Stimulated activated naive CD8-positive, alpha-beta T cell treated with anti-CD3 and anti-CD28 coated beads, Interleukin-15, Interleukin-2, amounts not matched to agents 100 ng/mL and 50 ng/mL, for 24 hours (primary cell): ENCODE measurements around the gene MED1.

ENCODE experiments used
- H3K27ac Mint-ChIP-seq: one replicate; pipeline ENCODE4 v1.8.0; 2021; ENCODE audit warnings: mild to moderate bottlenecking, mixed read lengths
- H3K27me3 Mint-ChIP-seq: one replicate; pipeline ENCODE4 v1.8.0; 2021; ENCODE audit warnings: mixed read lengths
- H3K36me3 Mint-ChIP-seq: one replicate; pipeline ENCODE4 v1.8.0; 2021; ENCODE audit warnings: low read depth, mixed read lengths
- H3K4me1 Mint-ChIP-seq: one replicate; pipeline ENCODE4 v1.8.0; 2021; ENCODE audit warnings: low read depth, mixed read lengths
- H3K4me3 Mint-ChIP-seq: one replicate; pipeline ENCODE4 v1.8.0; 2021; ENCODE audit warnings: mild to moderate bottlenecking, mixed read lengths
- H3K9me3 Mint-ChIP-seq: one replicate; pipeline ENCODE4 v1.8.0; 2021; ENCODE audit warnings: mixed read lengths

The MED1 gene

GRCh38 chr17:39361064-39361463 is 90.0 kb downstream of the MED1 start:
- Mint-ChIP-seq H3K9me3 (no peaks in the 10 kb centered on the region), H3K27ac (no peak overlapping the region), H3K4me1 (peaks cover 13% of the 10 kb centered on the region), H3K4me3 (no peak overlapping the region), H3K36me3 (peaks cover 4% of the 10 kb centered on the region), H3K27me3 (no peaks in the 10 kb centered on the region)

GRCh38 chr17:39360537-39360936 is 90.5 kb downstream of the MED1 start:
- Mint-ChIP-seq H3K4me3 (no peak overlapping the region), H3K27ac (no peak overlapping the region), H3K36me3 (peaks cover 4% of the 10 kb centered on the region), H3K9me3 (no peaks in the 10 kb centered on the region), H3K4me1 (peaks cover 12% of the 10 kb centered on the region), H3K27me3 (no peaks in the 10 kb centered on the region)

- H3K36me3 Mint-ChIP-seq: peaks cover 4% of the 10 kb centered on the region
- H3K27ac Mint-ChIP-seq: peak overlapping the region; percentile 23
- H3K27me3 Mint-ChIP-seq: no peaks in the 10 kb centered on the region
- peaks cover 12% of the 10 kb centered on the region for H3K4me1 Mint-ChIP-seq
- H3K4me3 Mint-ChIP-seq: no peak overlapping the region
- no peaks in the 10 kb centered on the region for H3K9me3 Mint-ChIP-seq
Observed at GRCh38 chr17:39359994-39360393, 91.1 kb downstream of the MED1 start.

GRCh38 chr17:39357986-39358385 is 93.1 kb downstream of the MED1 start:
- no peaks in the 10 kb centered on the region for H3K27me3 Mint-ChIP-seq
- no peaks in the 10 kb centered on the region for H3K9me3 Mint-ChIP-seq
- peaks cover 4% of the 10 kb centered on the region for H3K36me3 Mint-ChIP-seq
- no peak overlapping the region for H3K4me3 Mint-ChIP-seq
- H3K27ac Mint-ChIP-seq: no peak overlapping the region
- peaks cover 15% of the 10 kb centered on the region for H3K4me1 Mint-ChIP-seq

DNA sequence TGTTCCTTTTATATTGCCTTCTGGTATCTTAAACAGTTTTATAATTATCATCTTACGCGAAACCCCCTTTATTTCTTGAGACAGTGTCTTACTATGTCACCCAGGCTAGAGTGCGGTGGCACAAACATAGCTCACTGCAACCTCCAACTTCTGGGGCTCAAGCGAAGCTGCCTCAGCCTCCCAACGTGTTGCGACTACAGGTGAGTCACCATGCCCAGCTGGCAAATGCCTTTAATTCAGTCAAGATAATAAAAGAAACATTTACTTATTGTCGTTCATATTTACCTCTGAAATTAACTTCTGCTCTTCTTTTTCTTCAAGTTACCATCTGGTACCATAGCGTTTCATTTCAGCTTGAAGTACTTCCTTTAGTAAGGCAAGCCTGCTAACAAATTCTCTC is 93.6 kb downstream of the MED1 start:
- Mint-ChIP-seq H3K4me3 (no peak overlapping the region), H3K27ac (no peak overlapping the region), H3K9me3 (no peaks in the 10 kb centered on the region), H3K36me3 (peaks cover 4% of the 10 kb centered on the region), H3K27me3 (no peaks in the 10 kb centered on the region), H3K4me1 (peaks cover 15% of the 10 kb centered on the region)
